HG03460 (cell line): Measurements from ENCODE around the gene PARP15.
"Not testable (repeated sequence)": the region's sequence is repeated elsewhere in the genome, so short reads cannot be mapped to it uniquely, and the experiment has no call there.

ENCODE experiments used
- ATAC-seq: cut with Tn5 transposase; IDR thresholded peaks from one replicate; pipeline ENCODE4 v1.9.1; 2021; ENCODE audit not compliant: unreplicated experiment

PARP15 gene

DNA sequence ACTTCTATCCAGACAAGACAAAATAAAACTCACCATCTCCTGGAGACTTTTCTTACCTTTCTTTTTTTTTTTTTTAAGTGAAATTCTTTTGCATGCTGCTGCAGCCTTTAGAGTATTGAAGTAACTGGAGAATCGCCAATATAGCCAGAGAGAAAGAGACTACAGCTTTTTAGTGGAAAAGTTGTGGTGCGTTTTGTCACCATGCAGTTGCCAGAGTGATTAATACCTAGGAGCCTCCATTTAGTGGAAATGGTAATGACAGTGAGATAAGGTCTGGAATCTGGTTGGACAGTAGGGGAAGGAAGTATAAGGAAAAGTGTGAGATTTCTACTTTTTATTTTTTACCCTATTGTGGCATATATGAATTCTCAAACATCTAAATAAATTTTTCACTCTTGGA is 85.1 kb downstream of the PARP15 start:
- ATAC-seq: no peak

DNA sequence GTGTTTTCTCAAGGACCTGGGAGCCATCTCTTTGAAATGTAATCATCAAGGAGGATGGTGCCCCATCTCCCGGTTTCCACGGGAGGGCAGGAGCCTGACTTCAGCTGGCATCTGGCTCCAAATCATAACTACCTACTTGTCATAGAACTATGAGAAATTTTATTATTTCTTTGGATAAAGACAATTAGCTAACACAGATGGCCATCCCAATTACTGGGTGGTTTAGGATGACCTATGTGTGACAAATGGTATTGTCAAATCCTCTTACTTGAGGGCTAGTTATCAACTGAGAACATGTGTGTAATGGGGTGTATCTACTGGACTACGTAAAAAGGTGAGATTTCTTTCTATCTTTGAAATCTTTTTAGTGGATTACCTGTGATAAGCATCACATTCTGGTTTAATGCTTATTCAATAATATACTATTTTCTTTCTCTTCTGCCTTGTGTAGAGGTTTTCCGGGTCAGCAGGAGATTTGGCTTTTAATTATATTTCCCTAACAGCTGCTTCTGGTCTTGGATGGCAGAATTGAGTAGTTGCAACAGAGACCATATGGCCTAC is 87.9 kb downstream of the PARP15 start:
- no peak for ATAC-seq

DNA sequence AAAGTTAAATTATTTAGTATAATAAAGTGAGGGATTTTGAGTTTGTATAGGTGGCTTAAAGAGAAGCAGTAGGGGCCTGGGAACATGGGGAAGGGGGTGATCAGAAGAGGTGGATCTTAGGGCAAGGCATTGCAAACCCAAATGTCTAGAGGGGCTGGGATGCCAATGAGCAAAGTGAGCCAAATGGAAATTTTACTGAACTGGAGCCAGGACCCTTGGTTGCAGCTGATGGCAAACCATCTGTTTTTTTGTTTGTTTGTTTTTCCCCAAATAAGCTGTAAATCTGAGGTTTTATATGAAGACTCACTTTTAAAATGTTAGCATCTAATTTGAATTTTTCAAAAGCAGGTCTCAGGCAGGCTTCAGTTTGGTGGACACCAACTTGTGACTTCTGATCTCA is 88.4 kb downstream of the PARP15 start:
- ATAC-seq: no peak

DNA sequence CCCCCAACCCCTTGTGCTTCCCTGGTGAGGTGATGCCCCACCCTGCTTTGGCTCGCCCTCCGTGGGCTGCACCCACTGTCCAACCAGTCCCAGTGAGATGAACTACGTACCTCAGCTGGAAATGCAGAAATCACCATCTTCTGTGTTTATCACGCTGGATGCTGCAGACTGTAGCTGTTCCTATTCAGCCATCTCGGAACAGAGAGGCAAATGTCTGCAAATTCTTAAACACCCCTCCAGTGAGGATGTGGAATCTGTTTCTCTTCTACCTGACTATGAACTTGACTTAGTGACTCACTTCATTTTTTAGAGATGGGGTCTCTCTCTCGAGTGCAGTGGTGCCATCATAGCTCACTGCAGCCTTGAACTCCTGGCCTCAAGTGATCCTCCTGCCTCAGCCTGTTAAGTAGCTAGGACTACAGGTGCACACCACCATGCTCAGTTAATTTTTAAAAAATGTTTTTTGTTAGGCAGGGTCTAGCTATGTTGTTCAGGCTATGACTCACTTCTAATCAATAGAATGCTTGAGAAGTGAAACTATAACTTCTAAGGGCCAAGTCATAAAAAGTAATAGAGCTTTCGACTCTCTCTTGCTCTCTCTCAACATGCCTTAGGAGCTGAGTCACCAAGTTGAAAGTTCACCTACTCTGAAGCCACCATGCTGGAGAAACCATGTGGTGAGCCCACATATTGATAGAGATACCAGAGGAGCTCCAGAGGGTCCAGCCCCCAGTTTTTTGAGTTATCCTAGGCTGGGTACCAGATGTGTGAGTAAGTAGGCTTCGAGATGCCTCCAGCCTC is 91.7 kb downstream of the PARP15 start:
- ATAC-seq: peak; percentile 82

DNA sequence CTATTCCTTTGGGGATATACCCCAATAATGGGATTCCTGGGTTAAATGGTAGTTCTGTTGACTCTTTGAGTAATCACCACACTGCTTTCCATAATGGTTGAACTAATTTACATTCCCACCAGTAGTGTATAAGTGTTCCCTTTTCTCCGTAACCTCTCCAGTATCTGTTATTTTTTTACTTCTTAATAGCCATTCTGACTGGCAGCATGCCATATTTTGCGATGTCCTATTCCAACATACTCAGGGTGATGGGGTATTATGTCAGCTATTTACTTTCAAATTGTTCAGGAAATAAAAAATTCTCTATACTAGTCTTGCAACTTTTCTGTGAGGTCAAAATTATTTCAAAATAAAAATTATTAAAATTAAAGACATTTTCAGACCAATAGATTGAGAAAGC is 94.1 kb downstream of the PARP15 start:
- ATAC-seq: no peak

DNA sequence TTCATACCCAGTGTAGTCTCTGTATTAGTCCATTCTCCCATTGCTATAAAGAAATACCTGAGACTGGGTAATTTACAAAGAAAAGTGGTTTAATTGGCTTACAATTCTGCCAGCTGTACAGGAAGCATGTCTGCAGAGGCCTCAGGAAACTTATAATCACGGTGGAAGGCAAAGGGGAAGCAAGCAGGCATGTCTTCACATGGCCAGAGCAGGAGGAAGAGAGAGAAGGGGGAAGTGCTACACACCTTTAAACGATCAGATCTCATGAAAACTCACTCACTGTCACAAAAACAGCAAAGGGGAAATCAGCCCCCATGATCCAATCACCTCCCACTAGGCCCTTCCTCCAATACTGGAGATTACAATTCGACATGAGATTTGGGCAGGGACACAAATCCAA is 96.9 kb downstream of the PARP15 start:
- ATAC-seq: no peak

DNA sequence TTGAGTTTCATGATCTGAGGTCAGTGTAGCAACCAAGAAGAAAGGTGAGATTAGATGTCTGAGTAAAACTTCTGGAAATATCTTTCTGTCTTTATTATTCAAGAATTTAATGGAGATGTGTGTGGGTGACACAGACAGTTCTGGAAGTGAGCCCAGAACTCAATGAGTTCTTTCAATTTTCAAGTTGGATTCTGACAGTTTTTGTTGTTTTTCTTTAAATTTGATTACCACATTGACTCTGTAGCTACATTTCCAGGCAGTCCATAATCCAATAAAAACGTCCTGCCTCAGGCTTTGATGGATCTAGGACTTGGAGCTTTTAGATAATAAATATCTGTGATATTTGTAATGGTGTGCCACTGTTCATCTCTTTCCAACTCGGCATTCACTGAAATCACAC is 99.3 kb downstream of the PARP15 start:
- no peak for ATAC-seq

DNA sequence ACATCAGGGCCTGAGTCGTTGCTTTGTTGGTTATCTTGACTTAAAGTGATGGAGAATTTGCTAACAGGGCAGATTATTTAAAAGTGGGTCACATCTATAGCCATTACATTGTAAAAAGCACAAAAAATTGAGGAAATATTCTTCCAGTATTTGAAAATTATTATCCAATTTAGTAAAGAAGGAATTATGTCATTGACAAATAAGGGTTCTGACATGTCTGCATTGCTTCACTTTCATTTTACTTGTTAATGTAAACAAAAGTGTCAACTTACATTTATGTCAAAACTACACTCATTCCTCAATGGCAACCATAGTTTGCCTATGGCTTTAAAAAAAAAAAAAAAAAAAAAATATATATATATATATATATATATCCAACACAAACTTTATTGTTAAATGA is 99.8 kb downstream of the PARP15 start:
- ATAC-seq: no peak

DNA sequence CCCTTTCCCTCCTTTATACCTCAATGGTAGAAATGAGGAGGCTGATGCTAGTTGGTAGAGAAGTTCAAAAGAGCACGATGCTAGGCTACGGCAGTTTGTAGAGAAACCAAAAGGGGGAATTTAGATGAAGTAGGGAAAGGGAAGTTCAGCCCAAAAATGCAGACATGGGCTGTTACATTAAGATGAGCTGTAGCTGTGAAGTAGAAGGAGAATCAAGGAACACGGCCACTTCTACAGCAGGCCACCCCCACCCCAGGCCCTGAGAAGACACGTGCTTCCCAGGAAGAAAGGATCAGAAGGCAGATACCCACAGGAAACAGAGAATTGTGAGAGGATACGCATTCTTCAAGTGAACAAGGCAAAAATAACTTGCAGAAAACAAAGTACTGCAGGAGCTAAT is 101.1 kb downstream of the PARP15 start:
- no peak for ATAC-seq

- ATAC-seq: peak; percentile 36
Observed at GRCh38 chr3:122679085-122679881, 101.8 kb downstream of the PARP15 start.

- ATAC-seq: no peak
Observed at GRCh38 chr3:122679882-122680474, 102.5 kb downstream of the PARP15 start.

DNA sequence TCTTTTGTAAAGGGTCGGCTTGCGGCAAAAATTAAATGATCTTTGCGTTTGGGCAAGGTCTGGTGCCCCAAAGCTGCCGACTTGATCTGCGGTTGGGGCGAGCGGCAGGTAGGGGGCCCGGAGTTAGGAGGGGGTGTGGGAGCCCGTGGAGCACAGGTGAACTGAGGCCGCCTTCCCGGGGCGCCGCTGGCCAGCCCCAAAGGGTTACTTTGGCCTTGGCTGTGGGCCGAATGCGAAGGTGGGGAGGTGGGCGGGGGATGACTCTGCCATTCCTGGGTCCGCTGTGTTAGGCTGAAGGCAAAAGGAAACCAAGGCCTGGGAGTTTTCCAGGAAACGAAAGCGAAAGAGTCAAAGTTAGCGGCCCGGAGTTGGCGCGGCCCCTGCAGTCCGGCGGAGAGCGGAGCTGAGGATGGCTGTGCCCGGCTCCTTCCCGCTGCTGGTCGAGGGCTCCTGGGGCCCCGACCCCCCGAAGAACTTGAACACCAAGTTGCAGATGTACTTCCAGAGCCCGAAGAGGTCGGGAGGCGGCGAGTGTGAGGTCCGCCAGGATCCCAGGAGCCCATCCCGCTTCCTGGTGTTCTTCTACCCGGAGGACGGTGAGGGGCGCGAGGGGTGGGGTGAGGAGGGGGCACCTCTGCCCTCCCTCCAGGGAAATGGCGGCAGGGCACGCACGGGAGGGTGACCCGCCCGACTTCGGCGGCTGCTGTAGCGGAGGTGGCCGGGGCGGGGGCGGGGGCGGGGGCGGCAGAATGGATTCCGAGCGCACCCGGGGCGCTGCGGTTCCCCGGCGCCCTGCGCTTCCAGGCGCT is 103.2 kb downstream of the PARP15 start, which contains the start of gene PARP14:
Gene PARP14 (plus strand): TSS at position 365 of the 809 bp plus-strand sequence. CDS start 45 bp downstream, at position 410.
- peak; percentile 41 for ATAC-seq

DNA sequence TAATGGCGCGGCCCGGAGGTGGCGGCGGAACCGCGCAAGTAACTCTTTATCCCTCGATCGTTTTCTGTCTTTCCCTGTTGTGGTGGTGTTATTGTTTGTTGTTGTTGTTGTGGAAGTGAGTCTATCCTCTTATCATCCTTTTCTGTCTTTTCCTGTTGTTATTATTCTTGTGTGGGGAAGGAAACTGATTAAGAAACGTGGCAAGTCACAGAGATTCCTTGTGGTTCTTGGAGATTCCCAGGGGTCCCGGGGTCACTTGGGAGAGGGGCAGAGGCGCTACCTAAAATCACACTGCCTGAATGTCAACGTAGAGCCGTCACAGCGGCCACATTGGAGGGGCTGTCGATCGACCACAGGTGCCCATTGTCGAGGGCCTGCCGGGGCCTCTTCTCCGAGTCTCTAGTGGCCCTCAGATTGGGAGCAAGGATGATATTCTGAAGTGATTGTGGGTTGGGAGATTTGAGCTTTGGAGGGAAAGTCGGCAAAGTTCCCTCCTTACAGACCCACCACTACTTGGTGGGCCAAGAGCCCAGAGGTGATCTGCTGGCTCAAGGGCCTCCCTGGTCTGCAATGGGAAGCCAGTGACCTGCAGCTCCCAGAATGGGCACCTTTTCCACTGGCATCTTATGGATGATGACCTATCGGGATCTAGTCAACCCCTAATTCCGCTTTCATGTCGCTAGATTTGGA is 104.0 kb downstream of the PARP15 start:
- no peak for ATAC-seq

- ATAC-seq: no peak
Observed at GRCh38 chr3:122681974-122682409, 104.5 kb downstream of the PARP15 start.

DNA sequence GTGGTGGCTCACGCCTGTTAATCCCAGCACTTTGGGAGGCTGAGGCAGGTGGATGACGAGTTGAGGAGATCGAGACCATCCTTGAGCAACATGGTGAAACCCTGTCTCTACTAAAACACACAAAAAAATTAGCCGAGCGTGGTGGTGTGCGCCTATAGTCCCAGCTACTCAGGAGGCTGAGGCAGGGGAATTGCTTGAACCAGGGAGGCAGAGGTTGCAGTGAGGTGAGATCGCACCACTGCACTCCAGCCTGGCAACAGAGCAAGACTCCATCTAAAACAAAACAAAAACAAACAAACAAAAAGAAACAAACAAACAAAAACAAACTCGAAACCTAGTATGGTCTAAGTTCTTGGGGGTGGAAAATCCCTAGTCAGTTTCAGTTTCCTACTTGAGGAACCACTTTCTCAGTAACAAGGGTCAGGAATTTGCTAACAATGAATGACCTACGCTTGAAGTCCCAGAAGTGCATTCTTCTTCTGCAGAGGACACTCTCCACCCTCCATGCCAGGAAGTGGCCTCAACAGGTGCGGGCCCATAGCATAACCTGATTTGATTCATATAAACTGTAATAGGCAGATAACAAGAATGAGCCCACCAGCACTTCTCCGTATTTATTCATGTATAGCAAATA is 105.4 kb downstream of the PARP15 start:
- not testable (repeated sequence) for ATAC-seq

DNA sequence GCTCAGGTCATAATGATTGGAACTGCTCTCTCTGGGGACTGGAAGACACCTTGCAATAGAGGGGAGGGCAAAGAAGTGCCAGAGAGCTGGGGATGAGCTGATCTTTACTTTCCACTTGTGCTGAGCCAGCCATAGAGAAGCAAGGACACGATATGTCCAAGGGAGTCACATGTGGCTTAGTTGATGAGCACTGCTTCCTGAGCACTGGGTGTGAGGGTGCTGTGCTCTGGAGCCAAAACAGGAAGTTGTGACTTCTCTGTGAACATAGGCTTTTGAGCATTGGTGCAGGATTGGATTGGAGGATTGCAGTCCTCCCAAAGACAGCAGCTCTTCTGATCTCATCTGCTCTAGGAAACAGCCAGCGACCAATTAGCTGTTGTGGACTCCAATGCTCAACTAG is 109.8 kb downstream of the PARP15 start:
- no peak for ATAC-seq
